CD4-positive, alpha-beta memory T cell (primary cell): ENCODE results near the gene GCC1. TPM values are rescaled to one million over a fixed set of nuclear protein-coding genes. Genes with fewer than 3 reads are reported as not detected.

Source experiments
- CTCF ChIA-PET: fragments of 350-600 bp; sonication (Branson Sonifier 250); formaldehyde crosslinking; loops from one replicate; lab custom pipeline; 2021; ENCODE audit warnings: inconsistent platforms; ENCODE audit not compliant: partially characterized antibody; lab: Charles Lee
- POLR2A ChIA-PET: fragments of 350-600 bp; sonication (Branson Sonifier 250); formaldehyde crosslinking; loops from one replicate; lab custom pipeline; 2021; ENCODE audit not compliant: partially characterized antibody; lab: Charles Lee
- DNase-seq, 5 donors: peaks; one replicate each; pipeline versions ENCODE4 v3.0.0 to v3.0.0-alpha.2; 2020 to 2022; ENCODE audit warnings: mixed read lengths in 1 of 5
- H3K27ac ChIP-seq: one replicate; pipeline ENCODE4 v1.7.0; 2013; ENCODE audit warnings: low read depth, low read length
- H3K27me3 ChIP-seq: 2 replicates; pipeline ENCODE4 v1.7.0; 2013; ENCODE audit warnings: mild to moderate bottlenecking, low read length, moderate library complexity; ENCODE audit not compliant: insufficient read depth
- H3K36me3 ChIP-seq: 2 replicates; pipeline ENCODE4 v1.7.0; 2013; ENCODE audit warnings: mild to moderate bottlenecking, low read length, moderate library complexity; ENCODE audit not compliant: insufficient read depth
- H3K4me1 ChIP-seq: 2 replicates; pipeline ENCODE4 v1.7.0; 2013; ENCODE audit warnings: mild to moderate bottlenecking, low read length, moderate library complexity; ENCODE audit not compliant: insufficient read depth
- H3K4me3 ChIP-seq, 2 donors: one replicate each; pipeline ENCODE4 v1.7.0; 2013; ENCODE audit warnings: low read length in 2 of 2, mild to moderate bottlenecking in 1 of 2
- H3K9me3 ChIP-seq, 2 donors: one replicate each; pipeline ENCODE4 v1.7.0; 2013; ENCODE audit warnings: low read length in 2 of 2, control low read depth in 1 of 2; ENCODE audit not compliant: control insufficient read depth in 1 of 2
- H3K27ac Mint-ChIP-seq, 7 donors: one replicate each; pipeline ENCODE4 v1.8.0; 2020 to 2021; ENCODE audit warnings: mixed read lengths in 7 of 7, mild to moderate bottlenecking in 6 of 7, inconsistent platforms in 3 of 7, moderate library complexity in 3 of 7
- H3K27me3 Mint-ChIP-seq, 2 donors: one replicate each; pipeline ENCODE4 v1.8.0; 2020 to 2021; ENCODE audit warnings: mixed read lengths in 2 of 2
- H3K36me3 Mint-ChIP-seq, 2 donors: one replicate each; pipeline ENCODE4 v1.8.0; 2020 to 2021; ENCODE audit warnings: mixed read lengths in 2 of 2, inconsistent platforms in 1 of 2, mild to moderate bottlenecking in 1 of 2
- H3K4me1 Mint-ChIP-seq, 4 donors: one replicate each; pipeline ENCODE4 v1.8.0; 2020 to 2021; ENCODE audit warnings: mixed read lengths in 4 of 4, mild to moderate bottlenecking in 1 of 4
- H3K4me3 Mint-ChIP-seq, 8 donors: one replicate each; pipeline ENCODE4 v1.8.0; 2020 to 2021; ENCODE audit warnings: mixed read lengths in 8 of 8, mild to moderate bottlenecking in 7 of 8, moderate library complexity in 6 of 8, inconsistent platforms in 3 of 8
- H3K9me3 Mint-ChIP-seq, 8 donors: one replicate each; pipeline ENCODE4 v1.8.0; 2020 to 2021; ENCODE audit warnings: mixed read lengths in 8 of 8, mild to moderate bottlenecking in 5 of 8, inconsistent platforms in 3 of 8, moderate library complexity in 1 of 8
- intact Hi-C: fragments of 100-400 bp; cut with micrococcal nuclease; formaldehyde crosslinking; loops from one replicate; pipeline ENCODE4 v1.15.1; 2023
- polyA plus RNA-seq, 2 donors: library from polyadenylated mRNA; unstranded; fragments of 300-500 nt; fragmentation: Illumina TruSeq; gene quantifications; one replicate each; pipeline ENCODE4 v1.2.3, GENCODE V29; 2021
- total RNA-seq, 2 experiments: library from RNA; stranded (reverse); gene quantifications; one replicate each; pipeline ENCODE4 v1.2.3, GENCODE V29; 2021

The GCC1 gene
- total and polyA plus RNA-seq, 4 experiments from 2014 or later, result 7.9 to 30.0 (median 24.9) TPM

GRCh38 chr7:127582361-127582760 lies 3.0 kb downstream of the GCC1 start:
- H3K27me3 ChIP-seq, result no peaks in the 10 kb centered on the region
- H3K4me3 Mint-ChIP-seq, result no peak overlapping the region
- no peaks in the 10 kb centered on the region for H3K9me3 Mint-ChIP-seq
- no peak overlapping the region for H3K27ac ChIP-seq
- H3K27ac Mint-ChIP-seq, result peak overlapping the region in 3 of 7 donors; percentile 37 to 51 (median 48)
- DNase-seq, result no peak
- H3K4me3 ChIP-seq, result no peak overlapping the region
- peaks cover 59% of the 10 kb centered on the region for H3K4me1 ChIP-seq
- no peaks in the 10 kb centered on the region for H3K9me3 ChIP-seq
- peaks cover 18% of the 10 kb centered on the region for H3K36me3 ChIP-seq
- POLR2A ChIA-PET, result no interaction called here
- CTCF ChIA-PET, result no interaction called here
- peaks cover 36 to 82% (median 67%) of the 10 kb centered on the region in 4 donors for H3K4me1 Mint-ChIP-seq
- intact Hi-C loops, result no loop called here
- peaks cover 52 to 63% of the 10 kb centered on the region in 2 donors for H3K36me3 Mint-ChIP-seq
- H3K27me3 Mint-ChIP-seq, result no peaks in the 10 kb centered on the region

GRCh38 chr7:127581716-127582115 lies 3.7 kb downstream of the GCC1 start:
- H3K36me3 ChIP-seq, result peaks cover 18% of the 10 kb centered on the region
- no peak overlapping the region for H3K4me3 ChIP-seq
- POLR2A ChIA-PET, result interaction anchor here (0.6 kb wide), 1 partner anchor 107 kb away, joined by 3 read pairs; no protein-coding TSS in a partner anchor
- H3K27me3 ChIP-seq, result no peaks in the 10 kb centered on the region
- Mint-ChIP-seq H3K4me1 (peaks cover 35 to 76% (median 62%) of the 10 kb centered on the region in 4 donors), H3K4me3 (peak overlapping the region in 2 of 8 donors; percentile 31 to 39), H3K9me3 (no peaks in the 10 kb centered on the region), H3K27ac (peak overlapping the region in 1 of 7 donors; percentile 69), H3K27me3 (no peaks in the 10 kb centered on the region), H3K36me3 (peaks cover 58 to 69% of the 10 kb centered on the region in 2 donors)
- H3K4me1 ChIP-seq, result peaks cover 53% of the 10 kb centered on the region
- CTCF ChIA-PET, result interaction anchor here (0.8 kb wide), 1 partner anchor 74 kb away, joined by 3 read pairs; no protein-coding TSS in a partner anchor
- intact Hi-C loops, result no loop called here
- no peak overlapping the region for H3K27ac ChIP-seq
- DNase-seq, result no peak
- no peaks in the 10 kb centered on the region for H3K9me3 ChIP-seq

GRCh38 chr7:127580612-127581011 lies 4.8 kb downstream of the GCC1 start:
- Histone ChIP-seq H3K36me3 (peaks cover 18% of the 10 kb centered on the region), H3K27me3 (no peaks in the 10 kb centered on the region), H3K27ac (no peak overlapping the region), H3K4me1 (peaks cover 47% of the 10 kb centered on the region), H3K9me3 (no peaks in the 10 kb centered on the region), H3K4me3 (no peak overlapping the region)
- no peaks in the 10 kb centered on the region for H3K9me3 Mint-ChIP-seq
- ChIA-PET CTCF (interaction anchor here (0.8 kb wide), 1 partner anchor 73 kb away, joined by 3 read pairs; no protein-coding TSS in a partner anchor), POLR2A (no interaction called here)
- H3K36me3 Mint-ChIP-seq, result peaks cover 62 to 68% of the 10 kb centered on the region in 2 donors
- H3K27ac Mint-ChIP-seq, result peak overlapping the region in 4 of 7 donors; percentile 7 to 68 (median 34)
- H3K27me3 Mint-ChIP-seq, result no peaks in the 10 kb centered on the region
- intact Hi-C loops, result no loop called here
- DNase-seq, result no peak
- H3K4me3 Mint-ChIP-seq, result peak overlapping the region in 1 of 8 donors; percentile 43
- H3K4me1 Mint-ChIP-seq, result peaks cover 32 to 65% (median 54%) of the 10 kb centered on the region in 4 donors

- Mint-ChIP-seq H3K36me3 (peaks cover 57 to 74% of the 10 kb centered on the region in 2 donors), H3K4me1 (peaks cover 26 to 48% (median 41%) of the 10 kb centered on the region in 4 donors), H3K4me3 (no peak overlapping the region), H3K27ac (no peak overlapping the region), H3K27me3 (no peaks in the 10 kb centered on the region), H3K9me3 (no peaks in the 10 kb centered on the region)
- intact Hi-C loops, result no loop called here
- Histone ChIP-seq H3K36me3 (peaks cover 18% of the 10 kb centered on the region), H3K4me1 (peaks cover 34% of the 10 kb centered on the region), H3K27me3 (no peaks in the 10 kb centered on the region), H3K27ac (no peak overlapping the region), H3K4me3 (no peak overlapping the region), H3K9me3 (no peaks in the 10 kb centered on the region)
- CTCF ChIA-PET, result interaction anchor here (0.7 kb wide), 1 partner anchor 775 kb away, joined by 3 read pairs; no protein-coding TSS in a partner anchor
- POLR2A ChIA-PET, result no interaction called here
- no peak for DNase-seq
These were observed 6.6 kb downstream of the GCC1 start for GRCh38 chr7:127578711-127579275.

GRCh38 chr7:127578036-127578684 lies 7.2 kb downstream of the GCC1 start:
- Mint-ChIP-seq H3K4me1 (peaks cover 21 to 41% (median 35%) of the 10 kb centered on the region in 4 donors), H3K27me3 (no peaks in the 10 kb centered on the region), H3K4me3 (no peak overlapping the region), H3K9me3 (no peaks in the 10 kb centered on the region), H3K36me3 (peaks cover 50 to 70% of the 10 kb centered on the region in 2 donors), H3K27ac (peak overlapping the region in 1 of 7 donors; percentile 66)
- H3K9me3 ChIP-seq, result no peaks in the 10 kb centered on the region
- intact Hi-C loops, result no loop called here
- no peak for DNase-seq
- no peaks in the 10 kb centered on the region for H3K27me3 ChIP-seq
- no peak overlapping the region for H3K27ac ChIP-seq
- peaks cover 28% of the 10 kb centered on the region for H3K4me1 ChIP-seq
- POLR2A ChIA-PET, result no interaction called here
- H3K36me3 ChIP-seq, result peaks cover 18% of the 10 kb centered on the region
- no peak overlapping the region for H3K4me3 ChIP-seq
- CTCF ChIA-PET, result interaction anchor here (0.7 kb wide), 1 partner anchor 775 kb away, joined by 3 read pairs; no protein-coding TSS in a partner anchor

GRCh38 chr7:127571741-127572505 lies 13.5 kb downstream of the GCC1 start:
- POLR2A ChIA-PET, result interaction anchor here (1.3 kb wide), 1 partner anchor 14 kb away, joined by 3 read pairs; the partner anchor contains the start of gene GCC1
- intact Hi-C loops, result no loop called here

More at GRCh38 chr7:127571741-127572505, 13.5 kb downstream of the GCC1 start:
- H3K27ac ChIP-seq, result no peak overlapping the region
- Mint-ChIP-seq H3K27me3 (no peaks in the 10 kb centered on the region), H3K4me3 (no peak overlapping the region), H3K9me3 (peaks cover 0 to 4% (median 0%) of the 10 kb centered on the region in 8 donors), H3K27ac (no peak overlapping the region), H3K4me1 (peaks cover 0 to 2% (median 0%) of the 10 kb centered on the region in 4 donors), H3K36me3 (peaks cover 14 to 47% of the 10 kb centered on the region in 2 donors)
- no peak for DNase-seq
- CTCF ChIA-PET, result no interaction called here
- H3K4me3 ChIP-seq, result no peak overlapping the region
- no peaks in the 10 kb centered on the region for H3K36me3 ChIP-seq
- H3K4me1 ChIP-seq, result no peaks in the 10 kb centered on the region
- no peaks in the 10 kb centered on the region for H3K27me3 ChIP-seq
- no peaks in the 10 kb centered on the region for H3K9me3 ChIP-seq
